Natural killer cell (primary cell): ENCODE data around the gene SLC16A10. TPM values are rescaled to one million over a fixed set of nuclear protein-coding genes. Genes with fewer than 3 reads are reported as not detected.
A peak's percentile ranks its signal among the peaks of the same experiment; 100 is the strongest.

Source experiments
- ATAC-seq, 3 donors: fragments of 150-1000 bp in 2 of 3; fragments of 200-7000 bp in 1 of 3; cut with Tn5 transposase; 1 replicate in 1 of 3; 2 replicates in 2 of 3; pipeline ENCODE4 v1.10.0; 2021; ENCODE audit warnings: mild to moderate bottlenecking in 2 of 3, moderate library complexity in 2 of 3
- DNase-seq, 2 donors: peaks; one replicate each; pipeline versions ENCODE4 v3.0.0 to v3.0.0-alpha.2; 2013 to 2021; ENCODE audit warnings: mixed read lengths in 1 of 2
- H3K27ac ChIP-seq: one replicate; pipeline ENCODE4 v1.5.1; 2013; ENCODE audit warnings: mild to moderate bottlenecking, low read length
- H3K27me3 ChIP-seq: one replicate; pipeline ENCODE4 v1.6.1; 2013; ENCODE audit warnings: low read length; ENCODE audit not compliant: control insufficient read depth, insufficient read depth
- H3K36me3 ChIP-seq: one replicate; pipeline ENCODE4 v1.6.1; 2013; ENCODE audit warnings: low read length; ENCODE audit not compliant: control insufficient read depth, insufficient read depth
- H3K4me1 ChIP-seq: one replicate; pipeline ENCODE4 v1.6.1; 2013; ENCODE audit warnings: low read length; ENCODE audit not compliant: control insufficient read depth, insufficient read depth
- H3K4me3 ChIP-seq: one replicate; pipeline ENCODE4 v1.5.1; 2013; ENCODE audit warnings: low read length
- H3K9me3 ChIP-seq: one replicate; pipeline ENCODE4 v1.6.1; 2013; ENCODE audit warnings: low read length; ENCODE audit not compliant: control insufficient read depth, insufficient read depth
- H3K27ac Mint-ChIP-seq, 2 donors: one replicate each; pipeline ENCODE4 v1.8.0; 2022; ENCODE audit warnings: mild to moderate bottlenecking in 2 of 2, mixed read lengths in 2 of 2, moderate library complexity in 1 of 2
- H3K27me3 Mint-ChIP-seq, 2 donors: one replicate each; pipeline ENCODE4 v1.8.0; 2022; ENCODE audit warnings: low read depth in 2 of 2, mixed read lengths in 2 of 2
- H3K36me3 Mint-ChIP-seq: one replicate; pipeline ENCODE4 v1.8.0; 2022; ENCODE audit warnings: mixed read lengths
- H3K4me1 Mint-ChIP-seq, 2 donors: one replicate each; pipeline ENCODE4 v1.8.0; 2022; ENCODE audit warnings: mixed read lengths in 2 of 2
- H3K4me3 Mint-ChIP-seq: one replicate; pipeline ENCODE4 v1.8.0; 2022; ENCODE audit warnings: mild to moderate bottlenecking, moderate library complexity, mixed read lengths
- H3K9me3 Mint-ChIP-seq, 2 donors: one replicate each; pipeline ENCODE4 v1.8.0; 2022; ENCODE audit warnings: mixed read lengths in 2 of 2
- CTCF ChIP-seq: fragments of 200-600 bp; IDR thresholded peaks from one replicate; pipeline ENCODE4 v1.8.0; 2022; ENCODE audit warnings: antibody characterized with exemption
- WGBS: methylation state at CpG from one replicate; pipeline ENCODE4 v1.1.7; 2013; ENCODE audit warnings: missing lambda C conversion rate; ENCODE audit not compliant: insufficient coverage; 5-methylcytosine and 5-hydroxymethylcytosine counted together
- intact Hi-C: fragments of 100-400 bp; cut with micrococcal nuclease; formaldehyde crosslinking; loops from one replicate; pipeline ENCODE4 v1.14.2; 2022
- total RNA-seq, 4 donors: library from RNA; stranded (reverse); fragments of 120-200 nt in 1 of 4; gene quantifications; one replicate each; pipeline versions ENCODE4 v1.2.3 to v1.2.4, GENCODE V29; 2013 to 2022

The SLC16A10 gene
- under 1 TPM; 0.05 to 0.53 (median 0.18) TPM for total RNA-seq
- 0.43 TPM for total RNA-seq (2013)

GRCh38 chr6:111087106-111087835 lies at the start of gene SLC16A10:
Gene SLC16A10, plus strand, starts transcription at chr6:111087503. Its CDS starts 250 bp downstream, at chr6:111087753.
- Mint-ChIP-seq H3K9me3 (no peaks in the 10 kb centered on the region), H3K4me3 (peak within 1 kb of the TSS; percentile 86), H3K4me1 (peaks cover 13 to 14% of the 10 kb centered on the region in 2 donors), H3K36me3 (no peaks in the 10 kb centered on the region), H3K27me3 (peaks cover 40 to 52% of the 10 kb centered on the region in 2 donors), H3K27ac (no peak within 1 kb of the TSS)
- H3K9me3 ChIP-seq: no peaks in the 10 kb centered on the region
- H3K27me3 ChIP-seq: peaks cover 13% of the 10 kb centered on the region
- peaks cover 11% of the 10 kb centered on the region for H3K4me1 ChIP-seq
- no peak within 1 kb of the TSS for H3K27ac ChIP-seq
- DNase-seq (peak; percentile 29 to 90), ATAC-seq (peak; percentile 65 to 83 (median 81))
- WGBS: under 1% methylated on average over 86 of the region's 86 CpGs
- no peak for TF ChIP-seq CTCF
- intact Hi-C loops: no loop called here
- no peaks in the 10 kb centered on the region for H3K36me3 ChIP-seq
- peak within 1 kb of the TSS; percentile 24 for H3K4me3 ChIP-seq

- TF ChIP-seq CTCF: no peak
- Mint-ChIP-seq H3K27ac (no peak overlapping the region), H3K36me3 (no peaks in the 10 kb centered on the region), H3K9me3 (no peaks in the 10 kb centered on the region), H3K4me3 (no peak overlapping the region), H3K27me3 (peaks cover 0 to 7% of the 10 kb centered on the region in 2 donors), H3K4me1 (no peaks in the 10 kb centered on the region)
- 83% methylated on average over 6 of the region's 6 CpGs for WGBS
- ATAC-seq: no peak
- H3K4me3 ChIP-seq: no peak overlapping the region
- no peak overlapping the region for H3K27ac ChIP-seq
- intact Hi-C loops: no loop called here
- H3K9me3 ChIP-seq: no peaks in the 10 kb centered on the region
- H3K27me3 ChIP-seq: no peaks in the 10 kb centered on the region
- no peaks in the 10 kb centered on the region for H3K4me1 ChIP-seq
- DNase-seq: no peak
- no peaks in the 10 kb centered on the region for H3K36me3 ChIP-seq
Observed at GRCh38 chr6:111038534-111039252, 48.6 kb upstream of the SLC16A10 start.

- H3K27me3 ChIP-seq: no peaks in the 10 kb centered on the region
- H3K36me3 Mint-ChIP-seq: no peaks in the 10 kb centered on the region
- H3K4me3 Mint-ChIP-seq: no peak overlapping the region
- no peak overlapping the region for H3K4me3 ChIP-seq
- no peaks in the 10 kb centered on the region for H3K9me3 ChIP-seq
- H3K4me1 Mint-ChIP-seq: no peaks in the 10 kb centered on the region
- no peaks in the 10 kb centered on the region for H3K36me3 ChIP-seq
- TF ChIP-seq CTCF: no peak
- peaks cover 0 to 17% of the 10 kb centered on the region in 2 donors for H3K27me3 Mint-ChIP-seq
- H3K4me1 ChIP-seq: no peaks in the 10 kb centered on the region
- DNase-seq: no peak
- H3K9me3 Mint-ChIP-seq: no peaks in the 10 kb centered on the region
- H3K27ac Mint-ChIP-seq: no peak overlapping the region
- no peak for ATAC-seq
- WGBS: 90% methylated on average over 4 of the region's 4 CpGs
- intact Hi-C loops: no loop called here
- no peak overlapping the region for H3K27ac ChIP-seq
Observed at GRCh38 chr6:111041917-111042316, 45.4 kb upstream of the SLC16A10 start.
